Osteocyte (in vitro differentiated cells): Measurements from ENCODE around the gene COL1A1. TPM values are rescaled to one million over a fixed set of nuclear protein-coding genes. Genes with fewer than 3 reads are reported as not detected.

ENCODE experiments used
- DNase-seq: peaks from one replicate; pipeline ENCODE4 v3.0.0; 2021; ENCODE audit warnings: mixed read lengths; ENCODE audit not compliant: unreplicated experiment; ENCODE audit errors: extremely low spot score
- H3K27ac Mint-ChIP-seq: one replicate; pipeline ENCODE4 v1.8.0; 2021; ENCODE audit warnings: mild to moderate bottlenecking, mixed read lengths; ENCODE audit not compliant: unreplicated experiment
- H3K27me3 Mint-ChIP-seq: one replicate; pipeline ENCODE4 v1.8.0; 2021; ENCODE audit warnings: mixed read lengths; ENCODE audit not compliant: unreplicated experiment
- H3K36me3 Mint-ChIP-seq: one replicate; pipeline ENCODE4 v1.8.0; 2021; ENCODE audit warnings: mixed read lengths; ENCODE audit not compliant: unreplicated experiment
- H3K4me1 Mint-ChIP-seq: one replicate; pipeline ENCODE4 v1.8.0; 2021; ENCODE audit warnings: mixed read lengths; ENCODE audit not compliant: unreplicated experiment
- H3K4me3 Mint-ChIP-seq: one replicate; pipeline ENCODE4 v1.8.0; 2021; ENCODE audit warnings: mild to moderate bottlenecking, moderate library complexity, mixed read lengths; ENCODE audit not compliant: unreplicated experiment
- H3K9me3 Mint-ChIP-seq: one replicate; pipeline ENCODE4 v1.8.0; 2021; ENCODE audit warnings: mixed read lengths; ENCODE audit not compliant: unreplicated experiment
- total RNA-seq: library from RNA; stranded (reverse); gene quantifications from 2 replicates; pipeline ENCODE4 v1.2.1, GENCODE V29; 2021
- TF ChIP-seq, protein P1 (sequence below): fragments of 200-600 bp; sonication (generic); IDR thresholded peaks from 2 replicates; pipeline ENCODE4 v1.5.0; 2021; ENCODE audit warnings: antibody characterized with exemption, mild to moderate bottlenecking, moderate library complexity

Gene COL1A1
- total RNA-seq, 1 donor from 2014 or later = 25,918 TPM

DNA sequence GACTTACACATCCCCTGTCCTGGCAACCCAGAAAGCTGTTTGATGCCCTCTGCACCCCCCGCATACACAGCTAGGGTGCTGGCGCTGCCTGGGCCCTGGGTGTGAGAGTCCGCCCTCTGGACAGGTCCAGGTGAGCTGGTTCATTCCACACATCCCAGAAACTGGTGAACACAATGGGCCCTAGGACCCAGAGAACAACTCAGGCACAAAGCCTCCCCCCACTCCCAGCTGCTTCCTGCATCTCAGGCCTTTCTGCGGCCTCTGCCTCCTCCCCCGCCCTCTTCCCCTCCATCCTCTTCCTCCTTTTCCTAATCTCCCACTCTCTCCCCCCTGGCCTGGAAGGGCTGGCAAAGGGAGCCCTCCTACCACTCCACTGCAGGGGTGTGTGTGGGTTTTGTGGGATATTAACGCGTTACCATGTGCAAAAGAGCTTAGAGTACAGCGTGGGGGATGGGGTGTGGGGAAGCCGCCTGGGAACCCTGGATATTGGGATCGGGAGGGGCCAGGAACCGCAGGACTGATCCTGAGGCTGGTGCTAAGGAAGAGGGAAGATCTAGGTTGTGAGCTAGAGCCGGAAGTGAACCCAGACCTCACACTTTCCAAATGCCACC, 49.4 kb downstream of the COL1A1 start:
- no peaks in the 10 kb centered on the region for H3K27me3 Mint-ChIP-seq
- no peaks in the 10 kb centered on the region for H3K9me3 Mint-ChIP-seq
- peaks cover 5% of the 10 kb centered on the region for H3K36me3 Mint-ChIP-seq
- peak overlapping the region; percentile 90 for H3K4me3 Mint-ChIP-seq
- H3K27ac Mint-ChIP-seq = peak overlapping the region; percentile 95
- DNase-seq = no peak
- TF ChIP-seq, protein P1, sequence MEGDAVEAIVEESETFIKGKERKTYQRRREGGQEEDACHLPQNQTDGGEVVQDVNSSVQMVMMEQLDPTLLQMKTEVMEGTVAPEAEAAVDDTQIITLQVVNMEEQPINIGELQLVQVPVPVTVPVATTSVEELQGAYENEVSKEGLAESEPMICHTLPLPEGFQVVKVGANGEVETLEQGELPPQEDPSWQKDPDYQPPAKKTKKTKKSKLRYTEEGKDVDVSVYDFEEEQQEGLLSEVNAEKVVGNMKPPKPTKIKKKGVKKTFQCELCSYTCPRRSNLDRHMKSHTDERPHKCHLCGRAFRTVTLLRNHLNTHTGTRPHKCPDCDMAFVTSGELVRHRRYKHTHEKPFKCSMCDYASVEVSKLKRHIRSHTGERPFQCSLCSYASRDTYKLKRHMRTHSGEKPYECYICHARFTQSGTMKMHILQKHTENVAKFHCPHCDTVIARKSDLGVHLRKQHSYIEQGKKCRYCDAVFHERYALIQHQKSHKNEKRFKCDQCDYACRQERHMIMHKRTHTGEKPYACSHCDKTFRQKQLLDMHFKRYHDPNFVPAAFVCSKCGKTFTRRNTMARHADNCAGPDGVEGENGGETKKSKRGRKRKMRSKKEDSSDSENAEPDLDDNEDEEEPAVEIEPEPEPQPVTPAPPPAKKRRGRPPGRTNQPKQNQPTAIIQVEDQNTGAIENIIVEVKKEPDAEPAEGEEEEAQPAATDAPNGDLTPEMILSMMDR = no peak
- H3K4me1 Mint-ChIP-seq = peaks cover 22% of the 10 kb centered on the region

DNA sequence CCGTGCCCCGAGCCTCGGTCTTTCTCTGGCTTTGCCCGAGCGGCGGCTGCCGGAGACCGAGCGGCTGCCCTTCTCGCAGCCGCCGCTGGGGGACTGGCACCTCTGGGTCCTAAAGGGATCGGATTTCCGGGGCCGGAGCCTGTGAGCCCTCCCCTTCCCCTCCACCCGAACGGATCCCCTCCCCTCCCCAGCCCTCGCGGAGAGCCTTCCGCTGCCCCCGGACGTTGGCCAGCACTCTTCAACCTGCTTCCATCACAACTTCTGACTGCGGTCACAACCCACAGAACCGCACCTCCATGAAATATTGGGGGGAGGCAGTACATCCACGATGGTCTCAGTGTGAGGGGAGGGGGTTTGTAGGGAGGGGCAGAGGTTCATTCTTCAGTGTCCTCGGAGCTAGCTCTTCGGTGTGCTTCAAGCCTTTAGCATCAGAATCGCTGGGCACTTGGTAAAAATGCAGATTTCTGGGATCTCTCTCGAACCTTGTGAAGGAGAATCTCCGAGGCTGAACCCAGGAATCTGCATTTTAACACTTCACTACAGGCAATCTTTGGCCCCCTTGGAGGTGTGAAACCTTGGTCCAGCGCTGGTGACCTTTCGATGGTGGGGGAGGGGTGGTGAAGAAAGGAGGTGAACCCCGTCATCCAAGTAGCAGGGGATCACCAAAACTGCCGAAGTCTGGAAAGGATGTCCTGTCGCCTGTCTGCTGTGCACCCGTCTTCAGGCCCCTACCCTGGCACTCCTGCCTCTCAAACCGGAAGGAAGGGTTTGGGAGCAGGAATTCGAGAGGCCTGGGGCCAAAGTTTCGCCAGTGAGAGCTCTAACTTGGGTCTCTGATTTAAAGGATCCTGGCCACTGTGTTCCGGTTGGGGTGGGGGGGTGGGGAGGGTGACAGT, 50.1 kb downstream of the COL1A1 start:
- TF ChIP-seq, protein P1 = peak; percentile 64
- peak overlapping the region; percentile 90 for H3K4me3 Mint-ChIP-seq
- no peaks in the 10 kb centered on the region for H3K27me3 Mint-ChIP-seq
- H3K4me1 Mint-ChIP-seq = peaks cover 30% of the 10 kb centered on the region
- peaks cover 8% of the 10 kb centered on the region for H3K36me3 Mint-ChIP-seq
- peak overlapping the region; percentile 95 for H3K27ac Mint-ChIP-seq
- H3K9me3 Mint-ChIP-seq = no peaks in the 10 kb centered on the region
- peak; percentile 95 for DNase-seq

DNA sequence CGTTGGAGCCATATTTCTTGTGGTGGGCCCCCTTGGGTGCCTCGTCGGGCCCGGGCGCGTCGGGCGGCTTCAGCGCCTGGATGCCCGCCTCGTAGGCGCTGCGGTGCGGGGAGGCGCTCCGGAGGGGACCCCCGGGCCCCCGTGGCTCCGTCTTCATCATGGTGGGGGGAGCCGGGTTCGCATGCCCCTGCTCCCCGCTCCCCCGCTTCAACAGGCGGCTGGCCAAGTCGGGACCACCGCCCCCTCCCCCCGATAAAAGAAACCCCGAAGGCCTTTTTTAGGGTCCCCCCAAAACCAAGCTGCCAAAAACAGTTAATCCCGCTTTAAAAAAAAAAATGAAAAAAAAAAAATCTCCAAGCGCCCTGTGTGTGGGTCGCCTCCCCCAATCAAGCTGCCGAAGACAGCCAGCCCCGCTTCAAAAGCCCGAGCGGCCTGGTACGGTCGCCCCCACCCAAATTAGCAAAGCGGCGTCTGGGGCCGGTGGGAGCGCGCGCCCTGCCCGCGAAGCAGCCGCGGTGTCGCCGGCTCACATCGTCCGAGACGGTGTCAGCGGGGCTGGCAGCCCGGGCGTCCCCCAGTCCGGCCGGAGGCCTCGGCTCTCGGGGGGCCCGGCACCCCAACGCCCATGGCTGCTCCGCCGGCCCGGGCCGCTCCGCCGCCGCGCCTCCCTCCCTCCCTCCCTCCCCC, 50.9 kb downstream of the COL1A1 start, which contains the start of gene PPP1R9B:
TSS of gene PPP1R9B (minus strand) at position 324 of the 687 bp plus-strand sequence. CDS start at position 160, 164 bp downstream.
- TF ChIP-seq, protein P1 = no peak
- H3K4me3 Mint-ChIP-seq = peak within 1 kb of the TSS; percentile 90
- peak within 1 kb of the TSS; percentile 95 for H3K27ac Mint-ChIP-seq
- H3K36me3 Mint-ChIP-seq = peaks cover 8% of the 10 kb centered on the region
- no peaks in the 10 kb centered on the region for H3K9me3 Mint-ChIP-seq
- H3K27me3 Mint-ChIP-seq = no peaks in the 10 kb centered on the region
- H3K4me1 Mint-ChIP-seq = peaks cover 38% of the 10 kb centered on the region
- DNase-seq = no peak

DNA sequence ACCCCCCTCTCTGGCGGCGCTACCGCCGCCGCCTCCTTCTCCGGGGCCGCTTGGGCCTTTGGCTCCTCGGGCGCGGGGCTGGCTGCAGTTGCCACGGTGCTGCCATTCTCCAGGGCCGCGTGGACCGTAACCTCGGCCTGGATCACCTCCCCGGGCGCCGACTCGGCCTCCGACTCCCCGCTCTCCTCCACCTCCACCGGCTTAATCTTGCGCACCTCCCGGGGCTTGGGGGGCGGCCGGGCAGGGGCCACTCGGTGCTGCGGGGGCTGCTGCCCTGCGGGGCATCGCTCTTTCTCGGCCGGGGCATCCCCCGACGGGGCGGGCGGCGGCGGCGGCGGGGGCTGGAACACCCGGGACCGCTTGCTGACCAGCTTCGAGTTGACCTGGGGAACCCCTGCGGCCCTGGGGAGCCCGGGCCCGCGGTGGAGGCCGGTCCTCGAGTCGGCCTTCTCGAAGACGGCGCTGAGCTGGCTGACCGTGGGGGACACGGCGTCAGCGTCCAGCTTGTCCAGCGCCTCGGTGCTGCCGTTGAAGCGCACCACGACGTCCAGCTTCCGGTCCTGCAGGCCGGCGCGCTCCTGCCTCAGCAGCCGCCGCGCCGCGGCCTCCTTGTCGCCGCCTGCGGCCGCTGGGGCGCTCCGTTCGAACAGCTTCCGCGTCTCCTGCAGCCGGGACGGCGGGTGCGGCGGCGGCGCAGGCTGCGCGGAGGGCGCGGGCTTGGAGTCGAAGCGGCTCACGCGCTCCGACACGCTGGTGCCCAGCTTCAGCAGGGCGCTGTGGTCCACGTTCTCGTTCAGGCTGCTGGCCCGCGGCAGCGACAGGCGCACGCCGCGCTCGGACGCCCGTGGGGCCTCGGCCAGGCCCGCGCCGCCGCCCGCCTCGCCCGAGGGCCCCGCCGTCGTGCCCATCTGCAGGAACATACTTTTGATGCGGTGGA, 51.7 kb downstream of the COL1A1 start:
- no peaks in the 10 kb centered on the region for H3K27me3 Mint-ChIP-seq

More for the DNA sequence above, 51.7 kb downstream of the COL1A1 start:
- Mint-ChIP-seq H3K9me3 (no peaks in the 10 kb centered on the region), H3K4me1 (peaks cover 37% of the 10 kb centered on the region), H3K4me3 (peak overlapping the region; percentile 86), H3K36me3 (peaks cover 11% of the 10 kb centered on the region), H3K27ac (peak overlapping the region; percentile 66)
- DNase-seq = no peak
- TF ChIP-seq, protein P1 = no peak
